Gastrocnemius medialis (tissue), 4 donors: Measurements from ENCODE around the gene AP3B1. TPM values are rescaled to one million over a fixed set of nuclear protein-coding genes. Genes with fewer than 3 reads are reported as not detected.

Source experiments
- ATAC-seq, 2 donors: fragments of 150-250 bp; one replicate each; pipeline ENCODE4 v1.9.1; 2016
- DNase-seq, 2 donors: peaks; one replicate each; pipeline ENCODE4 v3.0.0-alpha.2; 2019
- H3K27ac ChIP-seq, 4 donors: fragments of 200-600 bp; sonication (generic); 1 replicate in 1 of 4; 2 replicates in 3 of 4; pipeline ENCODE4 v1.5.1; 2016 to 2018; ENCODE audit warnings: mild to moderate bottlenecking in 2 of 4, moderate library complexity in 1 of 4
- H3K27me3 ChIP-seq, 3 donors: fragments of 200-600 bp; sonication (generic) in 2 of 3; 1 replicate in 1 of 3; 2 replicates in 2 of 3; pipeline versions ENCODE4 v1.5.1 to v1.6.0; 2016 to 2019; ENCODE audit warnings: mild to moderate bottlenecking in 1 of 3, moderate library complexity in 1 of 3
- H3K36me3 ChIP-seq, 2 donors: fragments of 200-600 bp; sonication (generic) in 1 of 2; one replicate each; pipeline ENCODE4 v1.5.1; 2017 to 2018
- H3K4me1 ChIP-seq, 2 donors: fragments of 200-600 bp; sonication (generic) in 1 of 2; one replicate each; pipeline ENCODE4 v1.5.1; 2016 to 2017; ENCODE audit warnings: mild to moderate bottlenecking in 2 of 2
- H3K4me3 ChIP-seq, 4 donors: fragments of 200-600 bp; sonication (generic) in 3 of 4; 1 replicate in 1 of 4; 2 replicates in 3 of 4; pipeline ENCODE4 v1.5.1; 2016 to 2019; ENCODE audit warnings: mild to moderate bottlenecking in 2 of 4
- H3K9me3 ChIP-seq, 3 donors: fragments of 200-600 bp; sonication (generic) in 2 of 3; 1 replicate in 1 of 3; 2 replicates in 2 of 3; pipeline ENCODE4 v1.5.1; 2016 to 2019
- CTCF ChIP-seq, 5 experiments: fragments of 450-650 bp in 3 of 5; fragments of 200-600 bp in 2 of 5; sonication (generic) in 2 of 5; IDR thresholded peaks in 4 of 5; conservative IDR thresholded peaks in 1 of 5; 1 replicate in 4 of 5; 2 replicates in 1 of 5; pipeline ENCODE4 v1.5.1; 2016 to 2019; ENCODE audit warnings: antibody characterized with exemption in 5 of 5, mild to moderate bottlenecking in 3 of 5, moderate library complexity in 3 of 5
- POLR2A ChIP-seq, 2 donors: fragments of 450-650 bp; IDR thresholded peaks; one replicate each; pipeline ENCODE4 v1.6.1; 2017; ENCODE audit warnings: antibody characterized with exemption in 2 of 2, mild to moderate bottlenecking in 2 of 2, moderate library complexity in 2 of 2
- in situ Hi-C, 4 donors: fragments of 200-750 bp; cut with MboI; loops; one replicate each; pipeline versions ENCODE4 v1.15.0 to v1.8.0; 2017; ENCODE audit warnings: low sequenced_read_pairs in 4 of 4
- intact Hi-C: fragments of 100-400 bp; cut with DNase I; formaldehyde crosslinking; loops from one replicate; pipeline ENCODE4 v1.15.1; 2023; ENCODE audit warnings: low total_unique reads
- total RNA-seq, 4 donors: library from RNA; depleted of rRNA; stranded (reverse); fragments of >200 nt; gene quantifications; one replicate each; pipeline versions ENCODE4 v1.1.0 to v1.2.3, GENCODE V29; 2016

AP3B1 gene
- total RNA-seq, 4 donors from 2014 or later, result 17.9 to 26.0 (median 22.6) TPM

- intact Hi-C loops (no loop called here), in situ Hi-C loops (no loop called here)
- Histone ChIP-seq H3K27ac (no peak overlapping the region), H3K4me3 (no peak overlapping the region), H3K27me3 (no peaks in the 10 kb centered on the region), H3K4me1 (no peaks in the 10 kb centered on the region), H3K36me3 (no peaks in the 10 kb centered on the region), H3K9me3 (no peaks in the 10 kb centered on the region)
- no peak for DNase-seq
- TF ChIP-seq CTCF (IDR thresholded peaks at IDR 0.05 in 4 of 5, conservative IDR thresholded peaks at IDR 0.05 in 1 of 5) (no peak), POLR2A (IDR thresholded peaks at IDR 0.05) (no peak)
- ATAC-seq, result no peak
Measured at GRCh38 chr5:78126536-78126935, 168.0 kb downstream of the AP3B1 start.

- ATAC-seq (no peak), DNase-seq (no peak)
- H3K27ac ChIP-seq, result no peak overlapping the region
- H3K27me3 ChIP-seq, result no peaks in the 10 kb centered on the region
- H3K4me1 ChIP-seq, result no peaks in the 10 kb centered on the region
- in situ Hi-C loops (no loop called here), intact Hi-C loops (no loop called here)
- H3K4me3 ChIP-seq, result no peak overlapping the region
- no peaks in the 10 kb centered on the region for H3K9me3 ChIP-seq
- TF ChIP-seq POLR2A (IDR thresholded peaks at IDR 0.05), result no peak
- no peak for TF ChIP-seq CTCF (IDR thresholded peaks at IDR 0.05 in 4 of 5, conservative IDR thresholded peaks at IDR 0.05 in 1 of 5)
- peaks cover 0 to 28% of the 10 kb centered on the region in 2 donors for H3K36me3 ChIP-seq
Measured at GRCh38 chr5:78116167-78116566, 178.3 kb downstream of the AP3B1 start.

GRCh38 chr5:78113689-78114264 lies 180.7 kb downstream of the AP3B1 start:
- TF ChIP-seq CTCF (IDR thresholded peaks at IDR 0.05 in 4 of 5, conservative IDR thresholded peaks at IDR 0.05 in 1 of 5) (no peak), POLR2A (IDR thresholded peaks at IDR 0.05) (no peak)
- in situ Hi-C loops (no loop called here), intact Hi-C loops (no loop called here)
- H3K4me3 ChIP-seq, result no peak overlapping the region
- ATAC-seq, result no peak
- no peaks in the 10 kb centered on the region for H3K4me1 ChIP-seq
- peaks cover 0 to 28% of the 10 kb centered on the region in 2 donors for H3K36me3 ChIP-seq
- no peak overlapping the region for H3K27ac ChIP-seq
- no peaks in the 10 kb centered on the region for H3K9me3 ChIP-seq
- DNase-seq, result no peak
- no peaks in the 10 kb centered on the region for H3K27me3 ChIP-seq

GRCh38 chr5:78112931-78113330 lies 181.6 kb downstream of the AP3B1 start:
- no peak for TF ChIP-seq POLR2A (IDR thresholded peaks at IDR 0.05)
- TF ChIP-seq CTCF (IDR thresholded peaks at IDR 0.05 in 4 of 5, conservative IDR thresholded peaks at IDR 0.05 in 1 of 5), result no peak
- no peak overlapping the region for H3K27ac ChIP-seq
- no peaks in the 10 kb centered on the region for H3K9me3 ChIP-seq
- no peaks in the 10 kb centered on the region for H3K4me1 ChIP-seq
- H3K27me3 ChIP-seq, result no peaks in the 10 kb centered on the region
- H3K4me3 ChIP-seq, result no peak overlapping the region
- peaks cover 0 to 32% of the 10 kb centered on the region in 2 donors for H3K36me3 ChIP-seq
- intact Hi-C loops, result no loop called here
- in situ Hi-C loops, result no loop called here
- ATAC-seq (no peak), DNase-seq (no peak)

- H3K36me3 ChIP-seq, result peaks cover 0 to 32% of the 10 kb centered on the region in 2 donors
- H3K27ac ChIP-seq, result no peak overlapping the region
- intact Hi-C loops (no loop called here), in situ Hi-C loops (no loop called here)
- no peaks in the 10 kb centered on the region for H3K9me3 ChIP-seq
- no peak overlapping the region for H3K4me3 ChIP-seq
- no peaks in the 10 kb centered on the region for H3K4me1 ChIP-seq
- DNase-seq, result no peak
- TF ChIP-seq POLR2A (IDR thresholded peaks at IDR 0.05) (no peak), CTCF (IDR thresholded peaks at IDR 0.05 in 4 of 5, conservative IDR thresholded peaks at IDR 0.05 in 1 of 5) (no peak)
- no peaks in the 10 kb centered on the region for H3K27me3 ChIP-seq
- ATAC-seq, result no peak
Measured at GRCh38 chr5:78109891-78110324, 184.6 kb downstream of the AP3B1 start.
